CD4-positive, CD25-positive, alpha-beta regulatory T cell (primary cell): Measurements from ENCODE around the gene ORAI3. TPM values are rescaled to one million over a fixed set of nuclear protein-coding genes. Genes with fewer than 3 reads are reported as not detected.

Experiments
- ATAC-seq, 2 donors: fragments of 150-1000 bp; cut with Tn5 transposase; one replicate each; pipeline ENCODE4 v1.10.0; 2021; ENCODE audit warnings: low read depth in 2 of 2, moderate number of reproducible peaks in 2 of 2, moderate library complexity in 1 of 2
- DNase-seq, 3 donors: peaks; one replicate each; pipeline versions ENCODE4 v3.0.0 to v3.0.0-alpha.2; 2012 to 2022; ENCODE audit warnings: mixed read lengths in 1 of 3
- H3K27ac ChIP-seq: one replicate; pipeline ENCODE4 v1.7.0; 2013; ENCODE audit warnings: mild to moderate bottlenecking, low read length; ENCODE audit not compliant: insufficient read depth, poor library complexity, severe bottlenecking
- H3K27me3 ChIP-seq: one replicate; pipeline ENCODE4 v1.7.0; 2013; ENCODE audit warnings: low read length; ENCODE audit not compliant: control insufficient read depth, insufficient read depth
- H3K36me3 ChIP-seq: one replicate; pipeline ENCODE4 v1.7.0; 2013; ENCODE audit warnings: mild to moderate bottlenecking, low read length, moderate library complexity; ENCODE audit not compliant: control insufficient read depth, insufficient read depth
- H3K4me1 ChIP-seq: 2 replicates; pipeline ENCODE4 v1.7.0; 2013; ENCODE audit warnings: mild to moderate bottlenecking, low read length; ENCODE audit not compliant: insufficient read depth, control insufficient read depth, poor library complexity, severe bottlenecking
- H3K4me3 ChIP-seq: one replicate; pipeline ENCODE4 v1.7.0; 2013; ENCODE audit warnings: low read depth, mild to moderate bottlenecking, low read length, moderate library complexity
- H3K9me3 ChIP-seq, 2 experiments: 1 replicate in 1 of 2; 2 replicates in 1 of 2; pipeline ENCODE4 v1.7.0; 2013; ENCODE audit warnings: low read length in 2 of 2, mild to moderate bottlenecking in 1 of 2, moderate library complexity in 1 of 2; ENCODE audit not compliant: control insufficient read depth in 2 of 2
- H3K27ac Mint-ChIP-seq, 3 donors: one replicate each; pipeline ENCODE4 v1.8.0; 2020 to 2022; ENCODE audit warnings: mild to moderate bottlenecking in 3 of 3, mixed read lengths in 3 of 3, moderate library complexity in 2 of 3
- H3K27me3 Mint-ChIP-seq: one replicate; pipeline ENCODE4 v1.8.0; 2022; ENCODE audit warnings: mild to moderate bottlenecking, mixed read lengths
- H3K36me3 Mint-ChIP-seq: one replicate; pipeline ENCODE4 v1.8.0; 2020; ENCODE audit warnings: mixed read lengths
- H3K4me1 Mint-ChIP-seq, 4 donors: one replicate each; pipeline ENCODE4 v1.8.0; 2020 to 2022; ENCODE audit warnings: mixed read lengths in 4 of 4, mild to moderate bottlenecking in 1 of 4
- H3K4me3 Mint-ChIP-seq, 4 donors: one replicate each; pipeline ENCODE4 v1.8.0; 2020 to 2022; ENCODE audit warnings: mild to moderate bottlenecking in 4 of 4, mixed read lengths in 4 of 4, moderate library complexity in 3 of 4
- H3K9me3 Mint-ChIP-seq, 7 donors: one replicate each; pipeline ENCODE4 v1.8.0; 2020 to 2022; ENCODE audit warnings: mixed read lengths in 7 of 7, mild to moderate bottlenecking in 3 of 7, moderate library complexity in 2 of 7
- polyA plus RNA-seq, 4 donors: library from polyadenylated mRNA; unstranded; fragments of 300-500 nt; fragmentation: Illumina TruSeq; gene quantifications; one replicate each; pipeline ENCODE4 v1.2.3, GENCODE V29; 2021
- total RNA-seq: library from RNA; stranded (reverse); gene quantifications from one replicate; pipeline ENCODE4 v1.2.3, GENCODE V29; 2022

Gene ORAI3
- total RNA-seq (7.7 TPM), polyA plus RNA-seq (10 to 100 TPM; 30.7 to 34.7 (median 31.7) TPM)

DNA sequence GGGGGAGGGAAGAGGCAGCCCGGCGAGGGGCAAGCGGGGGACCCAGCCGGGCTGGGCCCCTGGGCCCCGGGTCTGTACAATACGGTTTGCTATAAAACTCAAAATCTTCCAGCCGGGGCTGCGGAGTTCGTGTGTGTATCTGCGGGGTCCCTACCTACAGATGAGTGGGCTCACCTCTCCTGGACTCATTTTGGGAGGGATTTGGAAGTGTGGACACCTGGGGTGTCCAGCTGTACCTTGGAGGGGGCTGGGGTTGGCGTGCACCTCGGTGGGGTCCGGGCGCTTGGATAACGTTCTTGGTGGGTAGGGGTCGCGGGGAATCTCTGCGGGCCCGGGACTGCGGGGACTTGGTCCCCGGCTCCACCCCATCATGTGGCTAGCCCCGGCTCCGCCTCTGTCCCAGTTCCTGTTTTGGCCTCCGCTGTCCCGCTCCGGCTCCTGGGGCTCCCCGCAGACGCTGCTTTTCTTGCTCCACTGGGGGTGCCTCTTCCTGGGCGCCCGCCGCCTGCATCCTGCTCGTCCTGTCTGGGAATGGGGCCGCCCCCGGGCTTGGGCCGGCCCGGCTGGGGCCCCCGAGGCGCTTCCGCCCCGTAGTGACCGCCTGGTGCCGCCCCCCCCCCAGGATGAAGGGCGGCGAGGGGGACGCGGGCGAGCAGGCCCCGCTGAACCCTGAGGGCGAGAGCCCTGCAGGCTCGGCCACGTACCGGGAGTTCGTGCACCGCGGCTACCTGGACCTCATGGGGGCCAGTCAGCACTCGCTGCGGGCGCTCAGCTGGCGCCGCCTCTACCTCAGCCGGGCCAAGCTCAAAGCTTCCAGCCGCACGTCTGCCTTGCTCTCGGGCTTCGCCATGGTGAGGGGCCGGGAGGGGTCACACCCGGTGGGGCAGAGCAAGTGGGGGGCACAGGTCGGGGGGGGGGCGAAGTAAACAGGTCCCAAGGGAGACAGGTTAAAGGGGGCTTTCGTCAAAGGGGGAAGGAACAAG is at the start of gene ORAI3:
ORAI3 (plus strand) TSS at position 402 of the 983 bp plus-strand sequence; CDS start at position 624, 222 bp downstream.
- Histone ChIP-seq H3K27me3 (no peaks in the 10 kb centered on the region), H3K27ac (peak within 1 kb of the TSS; percentile 63), H3K9me3 (no peaks in the 10 kb centered on the region), H3K36me3 (peaks cover 3% of the 10 kb centered on the region), H3K4me1 (peaks cover 27% of the 10 kb centered on the region), H3K4me3 (peak within 1 kb of the TSS; percentile 76)
- Mint-ChIP-seq H3K27ac (peak within 1 kb of the TSS; percentile 92 to 94 (median 92)), H3K9me3 (no peaks in the 10 kb centered on the region), H3K27me3 (no peaks in the 10 kb centered on the region), H3K4me1 (peaks cover 5 to 28% (median 16%) of the 10 kb centered on the region in 4 donors), H3K4me3 (peak within 1 kb of the TSS; percentile 91 to 97 (median 94)), H3K36me3 (peaks cover 5% of the 10 kb centered on the region)
- ATAC-seq: peak; percentile 50 to 52
- peak; percentile 24 to 66 (median 27) for DNase-seq

DNA sequence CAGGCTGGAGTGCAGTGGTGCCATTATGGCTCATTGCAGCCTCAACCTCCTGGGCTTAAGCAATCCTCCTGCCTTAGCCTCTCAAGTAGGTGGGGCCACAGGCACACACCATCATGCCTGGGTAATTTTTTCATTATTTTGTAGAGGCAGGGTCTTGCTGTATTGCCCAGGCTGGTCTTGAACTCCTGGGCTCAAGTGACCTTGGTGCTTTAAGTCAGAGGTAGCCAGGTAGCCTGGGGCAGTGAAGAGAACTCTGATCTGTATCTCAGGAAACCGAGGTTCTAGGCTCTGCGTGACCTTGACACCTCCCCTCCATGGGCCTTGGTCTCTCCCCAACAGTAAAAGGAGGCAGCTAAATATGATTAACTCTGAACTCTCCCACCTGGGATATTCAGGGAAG is 49.1 kb upstream of the ORAI3 start:
- H3K36me3 Mint-ChIP-seq: no peaks in the 10 kb centered on the region
- Histone ChIP-seq H3K9me3 (no peaks in the 10 kb centered on the region), H3K27me3 (no peaks in the 10 kb centered on the region), H3K4me1 (peaks cover 37% of the 10 kb centered on the region), H3K4me3 (no peak overlapping the region), H3K27ac (no peak overlapping the region), H3K36me3 (no peaks in the 10 kb centered on the region)
- no peak for DNase-seq
- H3K27ac Mint-ChIP-seq: peak overlapping the region in 1 of 3 donors; percentile 77
- H3K27me3 Mint-ChIP-seq: no peaks in the 10 kb centered on the region
- H3K4me3 Mint-ChIP-seq: peak overlapping the region in 1 of 4 donors; percentile 73
- no peak for ATAC-seq
- H3K9me3 Mint-ChIP-seq: no peaks in the 10 kb centered on the region
- H3K4me1 Mint-ChIP-seq: peaks cover 17 to 60% (median 29%) of the 10 kb centered on the region in 4 donors

DNA sequence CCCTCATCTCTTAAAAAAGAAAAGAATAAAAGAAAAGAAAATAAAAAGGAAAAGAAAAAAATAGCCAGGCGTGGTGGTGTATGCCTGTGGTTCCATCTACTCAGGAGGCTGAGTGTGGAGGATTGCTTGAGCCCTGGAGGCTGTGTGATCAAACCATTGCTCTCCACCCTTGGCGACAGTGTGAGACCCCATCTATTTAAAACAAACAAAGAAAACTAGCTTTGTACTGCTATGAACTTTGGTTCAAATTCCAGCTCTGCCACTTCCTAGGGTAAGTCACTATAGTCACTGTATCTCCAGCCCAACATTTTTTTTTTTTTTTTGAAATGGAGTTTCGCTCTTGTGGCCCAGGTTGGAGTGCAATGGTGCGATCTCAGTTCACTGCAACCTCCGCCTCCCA is 48.3 kb upstream of the ORAI3 start:
- Mint-ChIP-seq H3K36me3 (no peaks in the 10 kb centered on the region), H3K4me1 (peaks cover 11 to 54% (median 26%) of the 10 kb centered on the region in 4 donors), H3K27me3 (no peaks in the 10 kb centered on the region), H3K4me3 (peak overlapping the region in 2 of 4 donors; percentile 73 to 93), H3K27ac (no peak overlapping the region), H3K9me3 (no peaks in the 10 kb centered on the region)
- DNase-seq (no peak), ATAC-seq (no peak)
- no peak overlapping the region for H3K4me3 ChIP-seq
- no peaks in the 10 kb centered on the region for H3K27me3 ChIP-seq
- peaks cover 37% of the 10 kb centered on the region for H3K4me1 ChIP-seq
- H3K9me3 ChIP-seq: no peaks in the 10 kb centered on the region
- no peak overlapping the region for H3K27ac ChIP-seq
- no peaks in the 10 kb centered on the region for H3K36me3 ChIP-seq

DNA sequence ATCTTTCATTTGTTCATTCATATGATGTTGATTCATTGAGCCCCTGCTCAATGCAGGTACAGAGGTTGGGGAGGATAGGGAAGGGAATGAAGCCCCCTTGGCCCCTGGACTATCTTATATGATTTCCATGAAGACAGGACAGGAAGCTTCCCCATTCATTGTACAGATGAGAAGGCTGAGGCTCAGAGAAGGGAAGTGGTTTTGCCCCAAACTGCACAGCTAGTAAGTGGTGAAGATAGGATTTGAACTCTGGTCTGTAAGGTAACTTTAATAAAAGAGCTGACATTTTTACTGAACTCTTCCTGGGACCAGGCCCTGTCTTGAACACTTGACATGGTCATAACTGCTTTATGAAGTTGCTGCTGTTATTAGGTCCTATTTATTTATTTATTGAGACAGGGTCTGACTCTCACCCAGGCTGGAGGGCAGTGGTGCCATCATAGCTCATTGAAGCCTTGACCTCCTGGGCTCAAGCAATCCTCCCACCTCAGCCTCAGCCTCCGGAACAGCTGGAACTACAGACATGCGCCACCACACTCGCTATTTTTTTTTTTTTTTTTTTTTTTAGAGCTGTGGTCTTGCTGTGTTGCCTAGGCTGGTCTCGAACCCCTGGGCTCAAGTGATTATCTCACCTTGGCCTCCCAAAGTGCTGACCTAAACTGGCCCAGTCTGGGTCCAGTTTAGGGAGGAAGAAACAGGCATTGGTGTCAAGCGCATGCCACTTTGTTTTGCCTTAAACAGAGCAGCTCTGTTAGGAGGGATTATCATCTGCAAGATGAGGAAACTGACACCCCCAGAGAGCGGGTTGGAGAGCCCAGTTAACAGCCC is 47.5 kb upstream of the ORAI3 start:
- no peaks in the 10 kb centered on the region for H3K36me3 Mint-ChIP-seq
- Histone ChIP-seq H3K4me1 (peaks cover 32% of the 10 kb centered on the region), H3K27me3 (no peaks in the 10 kb centered on the region), H3K36me3 (no peaks in the 10 kb centered on the region), H3K4me3 (peak overlapping the region; percentile 72), H3K27ac (peak overlapping the region; percentile 47), H3K9me3 (no peaks in the 10 kb centered on the region)
- peaks cover 8 to 46% (median 22%) of the 10 kb centered on the region in 4 donors for H3K4me1 Mint-ChIP-seq
- DNase-seq: peak in 2 of 3 donors; percentile 20 to 68
- no peak for ATAC-seq
- no peaks in the 10 kb centered on the region for H3K9me3 Mint-ChIP-seq
- H3K27ac Mint-ChIP-seq: peak overlapping the region in 2 of 3 donors; percentile 52 to 64
- H3K27me3 Mint-ChIP-seq: no peaks in the 10 kb centered on the region
- peak overlapping the region; percentile 73 to 93 (median 82) for H3K4me3 Mint-ChIP-seq

DNA sequence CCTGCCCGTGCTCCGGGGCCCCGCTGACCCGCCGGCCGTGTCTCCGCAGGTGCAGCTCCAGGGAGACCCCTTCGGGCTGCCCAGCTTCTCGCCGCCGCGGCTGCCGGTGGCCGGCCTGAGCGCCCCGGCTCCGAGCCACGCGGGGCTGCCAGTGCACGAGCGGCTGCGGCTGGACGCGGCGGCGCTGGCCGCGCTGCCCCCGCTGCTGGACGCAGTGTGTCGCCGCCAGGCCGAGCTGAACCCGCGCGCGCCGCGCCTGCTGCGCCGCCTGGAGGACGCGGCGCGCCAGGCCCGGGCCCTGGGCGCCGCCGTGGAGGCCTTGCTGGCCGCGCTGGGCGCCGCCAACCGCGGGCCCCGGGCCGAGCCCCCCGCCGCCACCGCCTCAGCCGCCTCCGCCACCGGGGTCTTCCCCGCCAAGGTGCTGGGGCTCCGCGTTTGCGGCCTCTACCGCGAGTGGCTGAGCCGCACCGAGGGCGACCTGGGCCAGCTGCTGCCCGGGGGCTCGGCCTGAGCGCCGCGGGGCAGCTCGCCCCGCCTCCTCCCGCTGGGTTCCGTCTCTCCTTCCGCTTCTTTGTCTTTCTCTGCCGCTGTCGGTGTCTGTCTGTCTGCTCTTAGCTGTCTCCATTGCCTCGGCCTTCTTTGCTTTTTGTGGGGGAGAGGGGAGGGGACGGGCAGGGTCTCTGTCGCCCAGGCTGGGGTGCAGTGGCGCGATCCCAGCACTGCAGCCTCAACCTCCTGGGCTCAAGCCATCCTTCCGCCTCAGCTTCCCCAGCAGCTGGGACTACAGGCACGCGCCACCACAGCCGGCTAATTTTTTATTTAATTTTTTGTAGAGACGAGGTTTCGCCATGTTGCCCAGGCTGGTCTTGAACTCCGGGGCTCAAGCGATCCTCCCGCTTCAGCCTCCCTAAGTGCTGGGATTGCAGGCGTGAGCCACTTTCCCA is 46.6 kb upstream of the ORAI3 start:
- no peaks in the 10 kb centered on the region for H3K9me3 Mint-ChIP-seq
- no peaks in the 10 kb centered on the region for H3K36me3 Mint-ChIP-seq
- no peaks in the 10 kb centered on the region for H3K27me3 Mint-ChIP-seq
- peak; percentile 34 to 73 (median 64) for DNase-seq
- H3K27ac Mint-ChIP-seq: peak overlapping the region; percentile 95 to 99 (median 97)
- Histone ChIP-seq H3K36me3 (no peaks in the 10 kb centered on the region), H3K27me3 (no peaks in the 10 kb centered on the region), H3K27ac (peak overlapping the region; percentile 69), H3K9me3 (no peaks in the 10 kb centered on the region), H3K4me1 (peaks cover 25% of the 10 kb centered on the region), H3K4me3 (peak overlapping the region; percentile 72)
- H3K4me1 Mint-ChIP-seq: peaks cover 5 to 39% (median 20%) of the 10 kb centered on the region in 4 donors
- peak overlapping the region; percentile 92 to 97 (median 94) for H3K4me3 Mint-ChIP-seq
- ATAC-seq: peak; percentile 82 to 86

DNA sequence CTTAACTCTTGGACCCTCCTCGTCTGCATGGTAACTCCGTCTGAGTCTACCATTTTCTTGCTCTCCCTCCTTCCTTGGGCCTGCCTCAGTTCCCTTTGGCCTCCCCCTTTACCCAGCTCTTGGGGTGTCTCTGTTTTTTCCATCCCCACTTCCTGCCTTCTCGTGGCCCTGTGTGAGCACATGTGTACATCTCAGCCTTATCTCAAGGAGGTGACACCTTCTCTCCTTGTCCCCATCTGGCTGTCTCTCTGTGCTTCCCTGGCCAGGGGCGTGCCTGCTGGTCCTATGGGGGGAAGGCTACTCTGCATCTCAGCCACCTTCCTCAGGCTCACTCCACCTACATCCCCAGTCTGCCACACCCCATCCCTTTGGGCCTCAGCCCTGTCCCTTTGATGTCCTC is 45.9 kb upstream of the ORAI3 start:
- Histone ChIP-seq H3K9me3 (no peaks in the 10 kb centered on the region), H3K4me3 (no peak overlapping the region), H3K27me3 (no peaks in the 10 kb centered on the region), H3K27ac (peak overlapping the region; percentile 69), H3K4me1 (peaks cover 24% of the 10 kb centered on the region), H3K36me3 (no peaks in the 10 kb centered on the region)
- H3K9me3 Mint-ChIP-seq: no peaks in the 10 kb centered on the region
- ATAC-seq (peak in 1 of 2 donors; percentile 15), DNase-seq (peak in 1 of 3 donors; percentile 70)
- peak overlapping the region; percentile 92 to 97 (median 94) for H3K4me3 Mint-ChIP-seq
- H3K4me1 Mint-ChIP-seq: peaks cover 4 to 37% (median 20%) of the 10 kb centered on the region in 4 donors
- H3K27me3 Mint-ChIP-seq: no peaks in the 10 kb centered on the region
- peak overlapping the region; percentile 95 to 99 (median 97) for H3K27ac Mint-ChIP-seq
- H3K36me3 Mint-ChIP-seq: no peaks in the 10 kb centered on the region
